Activated naive CD8-positive, alpha-beta T cell treated with anti-CD3 and anti-CD28 coated beads, Interleukin-2, amount 50 U/mL, for 16 hours (primary cell): Measurements from ENCODE around the gene PEG3.

ENCODE experiments used
- DNase-seq: peaks from one replicate; pipeline ENCODE4 v3.0.0-alpha.2; 2020; ENCODE audit warnings: low read depth, low spot score

Gene PEG3

GRCh38 chr19:56808717-56809392 is 31.7 kb downstream of the PEG3 start:
- DNase-seq, result no peak

- no peak for DNase-seq
Observed at GRCh38 chr19:56806639-56807038, 33.9 kb downstream of the PEG3 start.
